RWPE2 (cell line): Measurements from ENCODE around the gene TAL1.

Experiments
- ATAC-seq: fragments of 200-7000 bp; cut with Tn5 transposase; 3 replicates; pipeline ENCODE4 v1.9.1; 2021; ENCODE audit warnings: low read depth
- DNase-seq: peaks from one replicate; pipeline ENCODE4 v3.0.0-alpha.2; 2020; ENCODE audit warnings: low spot score
- H3K27ac ChIP-seq: fragments of 450-650 bp; 2 replicates; pipeline ENCODE4 v1.5.1; 2017; ENCODE audit warnings: mild to moderate bottlenecking; ENCODE audit not compliant: poor library complexity, severe bottlenecking
- H3K27me3 ChIP-seq: fragments of 250-450 bp; sonication (Bioruptor Pico); 2 replicates; pipeline ENCODE4 v1.5.1; 2021; ENCODE audit warnings: mild to moderate bottlenecking, moderate library complexity; ENCODE audit not compliant: insufficient read depth, poor library complexity, severe bottlenecking
- H3K36me3 ChIP-seq: fragments of 250-450 bp; sonication (Bioruptor Pico); 2 replicates; pipeline ENCODE4 v1.5.1; 2020; ENCODE audit warnings: low read depth, mild to moderate bottlenecking, moderate library complexity
- H3K4me1 ChIP-seq: fragments of 250-450 bp; sonication (Bioruptor Pico); 2 replicates; pipeline ENCODE4 v1.5.1; 2021; ENCODE audit warnings: mild to moderate bottlenecking, moderate library complexity; ENCODE audit not compliant: insufficient read depth, poor library complexity, severe bottlenecking
- H3K4me3 ChIP-seq: fragments of 250-450 bp; sonication (Bioruptor Pico); 2 replicates; pipeline ENCODE4 v1.5.1; 2021; ENCODE audit warnings: mild to moderate bottlenecking, moderate library complexity; ENCODE audit not compliant: severe bottlenecking
- H3K9me3 ChIP-seq: fragments of 250-450 bp; sonication (Bioruptor Pico); 2 replicates; pipeline ENCODE4 v1.5.1; 2021; ENCODE audit warnings: mild to moderate bottlenecking, moderate library complexity; ENCODE audit not compliant: severe bottlenecking
- TF ChIP-seq, protein P1 (sequence below): fragments of 450-650 bp; IDR thresholded peaks from one replicate; pipeline ENCODE4 v1.5.1; 2017; ENCODE audit warnings: mild to moderate bottlenecking, moderate library complexity; ENCODE audit not compliant: poor library complexity, severe bottlenecking

TAL1 gene

GRCh38 chr1:47175227-47175934 is 56.6 kb downstream of the TAL1 start:
- no peak overlapping the region for H3K27ac ChIP-seq

DNA sequence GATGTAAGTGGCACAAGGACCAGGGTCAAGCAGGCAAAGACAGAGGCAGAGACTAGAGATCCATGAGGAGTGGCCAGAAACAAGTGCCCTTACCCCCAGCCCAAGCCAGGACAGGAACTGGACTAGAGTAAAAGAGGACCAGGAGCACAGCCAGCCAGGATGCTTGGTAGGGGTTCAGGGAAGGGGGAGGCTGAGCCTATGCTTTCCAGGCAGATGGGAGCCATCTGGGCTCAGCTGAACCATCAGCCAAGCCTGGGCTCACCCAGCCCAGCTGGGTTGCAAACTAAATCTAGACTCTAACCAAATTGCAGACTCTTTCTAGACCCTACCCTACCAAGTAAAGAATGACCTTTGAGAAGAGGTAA is 57.4 kb downstream of the TAL1 start:
- no peak overlapping the region for H3K4me3 ChIP-seq
- H3K27me3 ChIP-seq: no peaks in the 10 kb centered on the region
- H3K36me3 ChIP-seq: no peaks in the 10 kb centered on the region
- TF ChIP-seq, protein P1, sequence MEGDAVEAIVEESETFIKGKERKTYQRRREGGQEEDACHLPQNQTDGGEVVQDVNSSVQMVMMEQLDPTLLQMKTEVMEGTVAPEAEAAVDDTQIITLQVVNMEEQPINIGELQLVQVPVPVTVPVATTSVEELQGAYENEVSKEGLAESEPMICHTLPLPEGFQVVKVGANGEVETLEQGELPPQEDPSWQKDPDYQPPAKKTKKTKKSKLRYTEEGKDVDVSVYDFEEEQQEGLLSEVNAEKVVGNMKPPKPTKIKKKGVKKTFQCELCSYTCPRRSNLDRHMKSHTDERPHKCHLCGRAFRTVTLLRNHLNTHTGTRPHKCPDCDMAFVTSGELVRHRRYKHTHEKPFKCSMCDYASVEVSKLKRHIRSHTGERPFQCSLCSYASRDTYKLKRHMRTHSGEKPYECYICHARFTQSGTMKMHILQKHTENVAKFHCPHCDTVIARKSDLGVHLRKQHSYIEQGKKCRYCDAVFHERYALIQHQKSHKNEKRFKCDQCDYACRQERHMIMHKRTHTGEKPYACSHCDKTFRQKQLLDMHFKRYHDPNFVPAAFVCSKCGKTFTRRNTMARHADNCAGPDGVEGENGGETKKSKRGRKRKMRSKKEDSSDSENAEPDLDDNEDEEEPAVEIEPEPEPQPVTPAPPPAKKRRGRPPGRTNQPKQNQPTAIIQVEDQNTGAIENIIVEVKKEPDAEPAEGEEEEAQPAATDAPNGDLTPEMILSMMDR: no peak
- no peaks in the 10 kb centered on the region for H3K9me3 ChIP-seq
- no peaks in the 10 kb centered on the region for H3K4me1 ChIP-seq
- ATAC-seq (no peak), DNase-seq (peak; percentile 29)
- H3K27ac ChIP-seq: no peak overlapping the region

More at GRCh38 chr1:47175227-47175934, 56.6 kb downstream of the TAL1 start:
- Histone ChIP-seq H3K9me3 (no peaks in the 10 kb centered on the region), H3K4me1 (no peaks in the 10 kb centered on the region), H3K36me3 (no peaks in the 10 kb centered on the region), H3K27me3 (no peaks in the 10 kb centered on the region), H3K4me3 (no peak overlapping the region)
- DNase-seq (peak; percentile 23), ATAC-seq (peak; percentile 35)
- TF ChIP-seq, protein P1: peak; percentile 95

GRCh38 chr1:47172782-47173181 is 59.2 kb downstream of the TAL1 start:
- Histone ChIP-seq H3K27me3 (no peaks in the 10 kb centered on the region), H3K36me3 (no peaks in the 10 kb centered on the region), H3K4me3 (no peak overlapping the region), H3K27ac (no peak overlapping the region), H3K9me3 (no peaks in the 10 kb centered on the region), H3K4me1 (no peaks in the 10 kb centered on the region)
- TF ChIP-seq, protein P1: no peak
- peak; percentile 7 for DNase-seq
- ATAC-seq: no peak
